ENCODE results near the gene ARHGAP44.

Gene ARHGAP44

DNA sequence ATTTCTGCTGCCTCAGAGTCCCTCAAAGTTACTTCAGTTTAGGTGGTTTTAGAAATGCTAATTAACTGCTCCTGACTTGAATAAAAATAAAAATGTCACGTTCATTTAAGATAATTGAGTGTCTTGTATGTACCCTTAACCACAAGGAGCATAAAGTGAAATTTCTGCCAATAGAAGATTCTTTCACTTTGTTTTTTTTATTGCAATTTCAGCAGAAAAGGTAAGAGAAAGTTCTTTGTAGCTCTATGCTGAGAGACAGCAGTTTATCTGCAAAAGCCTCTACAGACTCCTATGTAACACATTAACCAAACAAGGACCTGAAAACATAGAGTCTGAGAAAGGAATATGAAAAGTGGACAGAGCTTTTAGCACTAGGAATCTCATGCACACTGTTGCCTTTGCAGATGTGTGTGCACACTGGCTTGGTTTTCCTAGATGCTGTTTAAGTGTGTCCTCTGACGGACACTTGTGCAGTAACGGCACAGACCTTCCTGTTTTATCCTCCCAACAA is 11.6 kb downstream of the ARHGAP44 start:
- no peaks in the 10 kb centered on the region for H3K36me3 Mint-ChIP-seq

DNA sequence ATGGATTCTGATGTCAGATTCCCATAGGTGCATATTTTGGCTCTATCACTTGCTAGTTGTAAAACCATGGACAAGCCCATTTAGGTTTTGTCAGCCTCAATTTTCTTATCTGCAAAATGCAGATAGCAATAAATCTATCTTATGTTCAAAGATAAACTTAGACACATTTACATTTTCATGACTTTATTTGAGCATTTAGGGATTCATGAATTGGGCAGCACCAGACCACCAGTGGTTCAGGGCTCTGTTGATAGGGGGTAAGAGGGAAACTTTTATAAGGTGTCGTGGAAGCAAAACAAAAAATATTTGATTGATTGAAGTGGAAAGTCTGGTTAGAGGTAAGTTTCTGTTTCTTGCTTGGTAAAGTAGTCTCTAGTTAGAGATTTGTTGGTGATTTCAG is 17.3 kb downstream of the ARHGAP44 start:
- Mint-ChIP-seq H3K9me3 (no peaks in the 10 kb centered on the region), H3K4me1 (no peaks in the 10 kb centered on the region), H3K4me3 (no peak overlapping the region), H3K36me3 (no peaks in the 10 kb centered on the region), H3K27me3 (no peaks in the 10 kb centered on the region), H3K27ac (no peak overlapping the region)

More for the DNA sequence above, 11.6 kb downstream of the ARHGAP44 start:
- no peak overlapping the region for H3K4me3 Mint-ChIP-seq
- H3K4me1 Mint-ChIP-seq = no peaks in the 10 kb centered on the region
- H3K27ac Mint-ChIP-seq = no peak overlapping the region
- H3K27me3 Mint-ChIP-seq = no peaks in the 10 kb centered on the region
- no peaks in the 10 kb centered on the region for H3K9me3 Mint-ChIP-seq

DNA sequence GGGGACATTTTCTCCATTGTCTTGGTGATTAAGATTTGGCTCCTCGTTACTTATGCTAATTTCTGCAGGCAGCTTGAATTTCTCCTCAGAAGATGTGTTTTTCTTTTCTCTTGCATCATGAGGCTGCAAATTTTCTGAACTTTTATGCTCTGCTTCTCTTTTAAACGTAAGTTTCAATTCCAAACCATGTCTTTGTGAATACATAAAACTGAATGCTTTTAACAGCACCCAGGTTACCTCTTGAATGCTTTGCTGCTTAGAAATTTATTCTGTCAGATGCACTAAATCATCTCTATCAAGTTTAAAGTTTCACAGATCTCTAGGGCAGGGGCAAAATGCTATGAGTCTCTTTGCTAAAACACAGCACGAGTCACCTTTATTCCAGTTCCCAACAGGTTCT is 19.4 kb downstream of the ARHGAP44 start:
- Mint-ChIP-seq H3K4me1 (no peaks in the 10 kb centered on the region), H3K27me3 (no peaks in the 10 kb centered on the region), H3K27ac (no peak overlapping the region), H3K9me3 (peaks cover 4% of the 10 kb centered on the region), H3K36me3 (no peaks in the 10 kb centered on the region), H3K4me3 (no peak overlapping the region)

DNA sequence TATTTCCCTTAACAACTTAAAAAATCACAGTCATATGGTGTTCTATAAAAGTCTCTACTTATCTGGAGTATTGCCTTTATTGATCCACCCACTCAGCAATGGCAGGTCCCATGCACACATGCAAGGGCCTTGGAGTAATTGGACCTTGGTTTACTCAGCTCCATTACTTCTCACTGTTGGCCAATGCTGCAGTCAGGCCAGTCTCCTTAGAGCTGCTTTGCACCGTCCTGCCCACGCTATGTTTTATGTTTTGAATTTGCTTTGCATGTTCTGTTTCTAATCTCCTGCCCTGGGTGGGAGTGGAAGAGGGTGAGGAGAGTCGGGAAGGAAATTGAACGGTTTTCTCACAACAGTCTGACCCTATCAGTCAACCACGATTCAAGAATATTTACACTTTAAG is 23.6 kb downstream of the ARHGAP44 start:
- Mint-ChIP-seq H3K4me1 (no peaks in the 10 kb centered on the region), H3K27ac (no peak overlapping the region), H3K27me3 (peaks cover 2% of the 10 kb centered on the region), H3K9me3 (peaks cover 18% of the 10 kb centered on the region), H3K36me3 (no peaks in the 10 kb centered on the region), H3K4me3 (no peak overlapping the region)

DNA sequence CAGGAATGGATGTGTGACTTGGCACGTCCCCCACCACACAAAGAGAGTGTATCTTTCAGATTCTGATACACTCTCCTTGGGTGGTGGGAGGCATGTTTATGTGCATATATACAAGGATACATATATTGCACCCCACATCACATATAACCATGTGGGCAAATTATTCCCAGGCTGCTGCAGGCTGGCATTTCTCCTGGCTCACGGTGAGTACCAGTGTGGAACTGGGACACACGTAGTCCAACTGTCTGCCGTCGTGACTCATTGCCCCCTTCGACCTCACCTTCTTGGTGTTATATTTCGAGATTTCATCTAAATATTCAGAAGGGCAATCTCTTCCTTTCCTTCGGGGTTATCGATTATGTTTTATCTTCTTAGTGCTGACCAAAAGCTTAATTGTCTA is 24.4 kb downstream of the ARHGAP44 start:
- no peaks in the 10 kb centered on the region for H3K36me3 Mint-ChIP-seq

DNA sequence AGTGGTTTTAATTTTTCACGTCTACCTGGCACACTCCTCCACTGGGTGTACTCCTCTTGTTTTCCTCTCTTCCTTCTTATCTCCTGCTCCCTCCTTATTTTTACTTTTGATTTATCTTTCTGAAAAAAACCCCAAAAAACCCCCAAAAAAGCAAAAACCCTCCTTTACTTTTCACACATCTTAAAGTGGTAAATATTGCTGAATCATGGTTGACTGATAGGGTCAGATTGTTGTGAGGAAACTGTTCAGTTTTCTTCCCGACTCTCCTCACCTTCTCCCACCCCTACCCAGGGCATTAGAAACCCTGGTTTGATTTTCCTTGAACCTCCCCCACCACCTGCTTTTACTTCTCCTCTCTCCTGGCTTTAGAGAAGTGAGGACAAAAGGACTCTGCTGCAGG is 25.4 kb downstream of the ARHGAP44 start:
- Mint-ChIP-seq H3K36me3 (no peaks in the 10 kb centered on the region), H3K9me3 (peaks cover 18% of the 10 kb centered on the region), H3K4me1 (no peaks in the 10 kb centered on the region), H3K4me3 (no peak overlapping the region), H3K27ac (no peak overlapping the region), H3K27me3 (peaks cover 2% of the 10 kb centered on the region)

More for the DNA sequence above, 24.4 kb downstream of the ARHGAP44 start:
- no peak overlapping the region for H3K27ac Mint-ChIP-seq
- H3K9me3 Mint-ChIP-seq = peaks cover 18% of the 10 kb centered on the region
- H3K4me3 Mint-ChIP-seq = no peak overlapping the region
- H3K4me1 Mint-ChIP-seq = no peaks in the 10 kb centered on the region
- peaks cover 2% of the 10 kb centered on the region for H3K27me3 Mint-ChIP-seq

DNA sequence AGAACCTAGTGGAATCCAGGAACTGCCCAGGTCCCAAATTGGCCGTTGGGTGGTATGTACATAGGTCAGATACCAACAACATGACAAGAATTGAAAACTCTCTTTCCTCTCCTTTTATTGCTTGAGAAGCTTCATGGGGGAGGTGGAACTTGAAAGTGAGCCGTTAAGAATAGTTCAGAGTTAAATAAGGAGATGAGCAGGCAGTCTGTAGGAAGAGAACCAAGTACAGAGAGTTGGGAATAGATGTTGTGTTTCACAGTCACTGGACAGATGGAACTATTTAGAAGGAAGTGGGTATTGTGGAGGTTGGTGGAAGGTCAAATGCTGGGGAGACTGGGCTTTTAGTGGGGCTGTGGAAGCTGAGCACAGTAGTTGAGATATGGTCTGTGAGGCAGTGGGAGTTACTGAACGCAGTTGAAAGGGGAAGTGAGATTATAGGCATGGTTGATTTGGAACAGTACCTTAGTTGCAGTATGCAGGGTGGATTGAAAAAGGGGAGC is 26.4 kb downstream of the ARHGAP44 start:
- H3K36me3 Mint-ChIP-seq = no peaks in the 10 kb centered on the region
- H3K27me3 Mint-ChIP-seq = peaks cover 2% of the 10 kb centered on the region
- no peak overlapping the region for H3K27ac Mint-ChIP-seq
- no peaks in the 10 kb centered on the region for H3K4me1 Mint-ChIP-seq
- H3K9me3 Mint-ChIP-seq = peaks cover 22% of the 10 kb centered on the region
- H3K4me3 Mint-ChIP-seq = no peak overlapping the region

DNA sequence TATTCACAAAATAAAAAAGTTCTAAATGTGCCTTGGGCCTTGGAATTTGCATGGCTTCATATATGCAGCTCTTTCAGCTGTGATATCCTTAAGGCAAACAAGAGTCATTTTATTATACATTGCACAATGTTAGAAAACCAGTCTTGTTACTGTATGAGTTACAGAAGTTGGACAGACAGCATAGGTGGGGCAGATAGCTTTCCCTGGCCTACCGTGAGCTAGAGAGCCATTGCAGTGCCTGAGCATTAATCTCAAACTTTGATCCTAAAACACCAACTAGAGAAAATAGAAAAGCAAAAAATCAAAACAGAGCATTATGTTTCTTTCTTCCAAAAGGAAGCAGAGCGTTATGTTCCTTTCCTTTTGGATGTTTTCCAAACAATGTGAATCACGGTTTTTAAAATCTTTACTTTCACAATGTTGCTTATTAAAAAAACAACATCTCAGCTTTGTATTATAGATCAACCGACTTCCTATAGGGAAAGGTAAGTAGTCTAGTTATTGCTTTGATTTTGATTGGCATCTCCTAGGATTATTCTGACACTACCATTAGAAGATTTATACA is 32.2 kb downstream of the ARHGAP44 start:
- H3K4me1 Mint-ChIP-seq = no peaks in the 10 kb centered on the region
- no peaks in the 10 kb centered on the region for H3K27me3 Mint-ChIP-seq
- H3K27ac Mint-ChIP-seq = no peak overlapping the region
- no peaks in the 10 kb centered on the region for H3K36me3 Mint-ChIP-seq
- no peak overlapping the region for H3K4me3 Mint-ChIP-seq
- peaks cover 10% of the 10 kb centered on the region for H3K9me3 Mint-ChIP-seq

DNA sequence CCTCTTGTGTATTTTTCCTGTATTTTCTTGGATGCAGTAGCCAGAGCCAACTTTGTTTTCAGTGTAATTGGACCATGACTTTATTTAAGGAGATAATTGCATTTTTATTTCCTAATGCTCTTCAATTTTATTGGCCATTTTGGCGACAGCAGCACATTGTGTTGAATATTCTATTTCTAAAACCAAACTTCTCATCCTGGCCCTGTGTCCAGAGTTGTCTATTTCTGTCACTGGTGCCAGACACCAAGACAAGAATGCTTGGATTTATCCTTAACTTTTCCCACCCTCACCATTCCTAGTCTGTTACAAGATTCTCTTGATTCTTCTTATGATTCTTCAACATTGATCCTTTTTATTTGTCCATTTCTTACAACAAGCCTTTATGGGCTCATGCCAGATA is 37.1 kb downstream of the ARHGAP44 start:
- Mint-ChIP-seq H3K9me3 (peaks cover 9% of the 10 kb centered on the region), H3K4me1 (no peaks in the 10 kb centered on the region), H3K27me3 (peaks cover 3% of the 10 kb centered on the region), H3K27ac (no peak overlapping the region), H3K4me3 (no peak overlapping the region), H3K36me3 (no peaks in the 10 kb centered on the region)

DNA sequence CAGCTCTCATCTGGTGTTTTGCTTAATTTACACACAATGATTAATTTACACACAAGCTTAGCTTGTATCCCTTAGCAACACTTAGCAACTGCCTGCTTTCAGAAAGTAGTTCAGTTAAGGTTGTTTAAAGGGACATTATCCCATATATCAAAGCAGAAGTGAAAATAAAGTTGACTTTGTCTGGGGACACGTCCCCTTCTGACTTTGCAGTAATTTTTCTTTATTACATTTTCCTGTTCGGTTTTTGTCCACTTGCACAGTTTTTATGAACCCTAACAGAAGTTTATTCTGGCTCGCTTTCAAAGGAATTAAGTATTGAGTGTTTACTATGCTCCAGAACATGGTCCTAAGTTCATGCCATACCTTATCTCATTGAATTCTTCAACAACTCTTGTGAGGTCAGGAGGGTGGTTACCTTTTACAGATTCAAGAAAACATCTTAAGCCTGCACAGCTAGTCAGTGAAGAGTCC is 41.5 kb downstream of the ARHGAP44 start:
- H3K36me3 Mint-ChIP-seq = peaks cover 3% of the 10 kb centered on the region
- no peaks in the 10 kb centered on the region for H3K4me1 Mint-ChIP-seq
- H3K27ac Mint-ChIP-seq = no peak overlapping the region
- no peak overlapping the region for H3K4me3 Mint-ChIP-seq
- peaks cover 17% of the 10 kb centered on the region for H3K9me3 Mint-ChIP-seq
- peaks cover 3% of the 10 kb centered on the region for H3K27me3 Mint-ChIP-seq

DNA sequence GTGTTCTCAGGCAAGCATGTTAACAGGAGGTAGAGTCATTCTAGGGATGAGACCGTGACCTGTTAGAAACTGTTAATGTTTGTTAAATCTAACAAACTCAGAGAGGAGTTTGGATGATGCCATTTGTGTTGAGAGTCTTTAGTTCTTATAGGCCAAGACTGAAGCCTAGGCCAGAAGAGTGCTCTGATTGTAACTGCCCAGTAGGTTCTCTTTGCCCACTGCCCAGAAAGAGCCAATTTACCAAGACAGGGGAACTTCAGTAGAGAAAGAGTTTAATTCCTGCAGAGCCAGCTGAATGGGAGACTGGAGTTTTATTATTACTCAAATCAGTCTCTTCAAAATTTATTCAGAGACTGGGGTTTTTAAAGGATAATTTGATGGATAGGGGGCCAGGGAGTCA is 42.5 kb downstream of the ARHGAP44 start:
- peaks cover 3% of the 10 kb centered on the region for H3K36me3 Mint-ChIP-seq
- no peaks in the 10 kb centered on the region for H3K4me1 Mint-ChIP-seq
- H3K27me3 Mint-ChIP-seq = peaks cover 3% of the 10 kb centered on the region
- H3K4me3 Mint-ChIP-seq = no peak overlapping the region
- no peak overlapping the region for H3K27ac Mint-ChIP-seq
- H3K9me3 Mint-ChIP-seq = peaks cover 17% of the 10 kb centered on the region

DNA sequence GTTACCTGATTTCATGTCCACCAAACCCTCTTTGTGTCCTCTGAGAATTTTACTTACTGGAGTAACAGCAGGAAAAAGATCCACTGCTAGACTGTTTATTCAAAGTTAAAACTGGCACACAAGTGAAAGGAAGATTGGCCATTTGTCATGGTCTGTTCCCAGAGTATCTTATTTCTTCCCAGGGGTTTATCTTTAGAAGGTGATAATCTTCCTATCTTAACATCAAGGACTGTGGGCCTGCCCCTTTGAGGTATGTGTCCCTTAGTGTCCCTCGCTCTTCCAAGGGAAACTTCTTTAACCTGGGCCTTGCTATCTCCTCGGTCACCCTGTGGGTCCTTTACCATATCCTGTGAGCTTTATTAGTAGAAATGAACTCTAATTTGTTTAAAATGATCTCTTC is 49.7 kb downstream of the ARHGAP44 start:
- Mint-ChIP-seq H3K4me3 (no peak overlapping the region), H3K27me3 (no peaks in the 10 kb centered on the region), H3K36me3 (no peaks in the 10 kb centered on the region), H3K4me1 (no peaks in the 10 kb centered on the region), H3K9me3 (peaks cover 6% of the 10 kb centered on the region), H3K27ac (no peak overlapping the region)

DNA sequence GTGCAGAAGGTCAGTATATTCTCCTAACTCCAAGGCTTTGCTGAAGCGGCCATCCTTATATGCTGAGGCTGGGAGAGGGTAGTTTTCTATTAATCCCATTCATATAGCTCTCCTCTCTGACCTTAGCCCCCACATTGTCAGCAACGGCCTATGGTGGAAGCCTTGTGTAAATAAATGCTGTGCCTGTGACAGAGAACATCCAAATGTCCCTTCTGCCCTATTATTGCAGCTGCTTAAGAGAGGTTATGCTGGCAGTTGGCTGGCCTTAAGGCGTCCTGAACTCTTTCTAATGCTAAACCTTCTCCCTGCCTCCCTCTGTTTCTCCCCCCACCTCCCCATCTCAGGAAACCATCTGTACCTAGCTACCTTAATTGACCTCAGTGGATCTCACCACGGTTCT is 53.6 kb downstream of the ARHGAP44 start:
- Mint-ChIP-seq H3K27ac (no peak overlapping the region), H3K27me3 (no peaks in the 10 kb centered on the region), H3K9me3 (no peaks in the 10 kb centered on the region), H3K4me3 (no peak overlapping the region), H3K36me3 (no peaks in the 10 kb centered on the region), H3K4me1 (no peaks in the 10 kb centered on the region)

DNA sequence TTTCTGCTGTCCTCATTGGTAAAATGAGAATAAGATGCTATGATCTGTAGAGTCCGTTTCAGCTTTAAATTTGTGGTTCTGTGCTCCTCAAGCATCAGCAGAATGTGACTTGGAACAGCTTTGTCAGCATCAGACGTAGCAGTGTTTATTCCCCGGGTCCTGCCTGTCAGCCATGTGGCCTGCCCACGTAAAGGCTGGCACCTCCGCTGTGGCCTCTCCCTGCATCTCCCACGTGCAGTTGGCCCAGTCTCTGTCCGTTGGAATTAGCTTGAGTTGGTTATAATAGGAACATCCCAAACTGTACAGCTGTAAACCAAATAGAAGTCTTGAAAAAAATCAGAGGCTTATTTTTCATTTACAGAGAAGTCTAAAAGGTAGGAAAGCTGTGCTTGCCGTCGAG is 61.7 kb downstream of the ARHGAP44 start:
- Mint-ChIP-seq H3K27ac (no peak overlapping the region), H3K27me3 (no peaks in the 10 kb centered on the region), H3K36me3 (no peaks in the 10 kb centered on the region), H3K4me1 (no peaks in the 10 kb centered on the region), H3K4me3 (no peak overlapping the region), H3K9me3 (peaks cover 4% of the 10 kb centered on the region)

DNA sequence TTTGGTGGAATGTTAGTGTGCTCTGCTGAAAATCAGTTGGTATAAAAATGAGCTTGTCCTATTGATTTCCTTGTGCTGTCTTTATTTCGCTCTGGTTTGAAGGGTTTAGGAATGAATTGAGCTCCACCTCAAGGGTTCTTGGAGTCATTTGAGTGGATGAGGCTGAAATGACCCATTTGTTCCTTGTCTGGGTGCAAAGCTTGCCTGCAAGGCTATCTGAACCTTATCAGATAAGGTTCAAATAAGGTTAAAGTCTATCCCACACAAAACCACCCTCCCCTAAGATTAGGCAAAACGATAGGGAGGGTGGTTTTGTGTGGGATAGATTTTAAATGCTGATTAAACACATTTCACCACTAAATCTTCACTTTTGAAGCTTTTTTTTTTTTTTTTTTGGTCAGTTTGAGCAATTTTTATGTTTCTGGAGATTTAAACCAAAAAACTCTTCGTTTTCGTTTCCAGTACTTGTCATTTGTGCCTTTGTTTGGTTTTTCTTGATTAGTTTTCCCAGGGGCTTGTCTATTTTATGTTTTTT is 62.7 kb downstream of the ARHGAP44 start:
- H3K27me3 Mint-ChIP-seq = no peaks in the 10 kb centered on the region
- H3K9me3 Mint-ChIP-seq = peaks cover 4% of the 10 kb centered on the region
- no peaks in the 10 kb centered on the region for H3K4me1 Mint-ChIP-seq
- no peak overlapping the region for H3K27ac Mint-ChIP-seq
- no peaks in the 10 kb centered on the region for H3K36me3 Mint-ChIP-seq
- H3K4me3 Mint-ChIP-seq = no peak overlapping the region

DNA sequence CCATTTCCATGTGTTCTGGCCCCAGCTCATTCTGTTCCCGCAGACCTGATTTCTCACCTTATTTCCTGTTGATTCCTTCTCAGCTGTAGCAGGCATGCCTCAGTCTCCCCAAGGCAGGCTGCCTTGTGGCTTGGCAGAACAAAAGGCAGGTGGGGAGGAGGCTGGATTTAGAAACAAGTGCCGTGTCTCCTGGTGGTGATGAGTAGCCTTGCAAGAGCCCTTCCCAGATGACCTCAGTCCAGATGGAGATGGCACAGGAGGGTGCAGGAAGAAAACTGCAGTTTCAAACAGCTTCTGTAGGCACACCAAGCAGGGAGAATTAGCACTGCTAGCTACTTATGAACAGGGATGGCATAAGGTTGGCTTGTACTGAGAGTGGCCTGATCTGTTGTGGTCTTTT is 64.6 kb downstream of the ARHGAP44 start:
- no peaks in the 10 kb centered on the region for H3K36me3 Mint-ChIP-seq
- H3K4me1 Mint-ChIP-seq = no peaks in the 10 kb centered on the region
- no peaks in the 10 kb centered on the region for H3K27me3 Mint-ChIP-seq
- H3K4me3 Mint-ChIP-seq = no peak overlapping the region
- H3K9me3 Mint-ChIP-seq = no peaks in the 10 kb centered on the region
- no peak overlapping the region for H3K27ac Mint-ChIP-seq

DNA sequence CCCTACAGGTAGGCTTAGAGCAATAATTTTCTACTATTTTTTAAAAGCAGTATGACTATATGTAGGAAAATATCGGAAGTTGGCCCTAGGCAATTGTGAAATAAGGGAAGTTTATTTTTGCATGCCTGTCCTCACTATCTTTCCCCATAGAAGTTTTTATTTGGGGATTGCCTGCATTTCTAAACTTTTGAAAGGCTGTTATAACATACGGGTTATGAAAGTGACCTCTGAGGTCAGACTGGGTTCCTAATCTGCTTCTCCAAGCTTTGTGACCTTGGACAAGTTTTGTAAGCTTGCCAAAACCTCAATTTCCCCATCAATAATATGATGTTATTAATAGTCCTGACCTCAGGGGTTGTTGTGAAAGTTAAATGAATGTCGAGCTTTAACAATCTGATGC is 67.1 kb downstream of the ARHGAP44 start:
- no peaks in the 10 kb centered on the region for H3K4me1 Mint-ChIP-seq

More for the DNA sequence above, 67.1 kb downstream of the ARHGAP44 start:
- no peak overlapping the region for H3K27ac Mint-ChIP-seq
- H3K27me3 Mint-ChIP-seq = no peaks in the 10 kb centered on the region
- no peaks in the 10 kb centered on the region for H3K9me3 Mint-ChIP-seq
- no peaks in the 10 kb centered on the region for H3K36me3 Mint-ChIP-seq
- no peak overlapping the region for H3K4me3 Mint-ChIP-seq

Measured in activated naive CD4-positive, alpha-beta T cell treated with anti-CD3 and anti-CD28 coated beads, Interleukin-2, amount 50 U/mL, for 24 hours (primary cell).